HG03575 (cell line): ENCODE data around the gene OR51A7.
"Not testable (repeated sequence)": the region's sequence is repeated elsewhere in the genome, so short reads cannot be mapped to it uniquely, and the experiment has no call there.

Experiments used
- ATAC-seq: cut with Tn5 transposase; IDR thresholded peaks from one replicate; pipeline ENCODE4 v1.9.1; 2021; ENCODE audit not compliant: unreplicated experiment, insufficient number of reproducible peaks, low FRiP score; ENCODE audit errors: extremely low read depth

The OR51A7 gene, protein sequence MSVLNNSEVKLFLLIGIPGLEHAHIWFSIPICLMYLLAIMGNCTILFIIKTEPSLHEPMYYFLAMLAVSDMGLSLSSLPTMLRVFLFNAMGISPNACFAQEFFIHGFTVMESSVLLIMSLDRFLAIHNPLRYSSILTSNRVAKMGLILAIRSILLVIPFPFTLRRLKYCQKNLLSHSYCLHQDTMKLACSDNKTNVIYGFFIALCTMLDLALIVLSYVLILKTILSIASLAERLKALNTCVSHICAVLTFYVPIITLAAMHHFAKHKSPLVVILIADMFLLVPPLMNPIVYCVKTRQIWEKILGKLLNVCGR

DNA sequence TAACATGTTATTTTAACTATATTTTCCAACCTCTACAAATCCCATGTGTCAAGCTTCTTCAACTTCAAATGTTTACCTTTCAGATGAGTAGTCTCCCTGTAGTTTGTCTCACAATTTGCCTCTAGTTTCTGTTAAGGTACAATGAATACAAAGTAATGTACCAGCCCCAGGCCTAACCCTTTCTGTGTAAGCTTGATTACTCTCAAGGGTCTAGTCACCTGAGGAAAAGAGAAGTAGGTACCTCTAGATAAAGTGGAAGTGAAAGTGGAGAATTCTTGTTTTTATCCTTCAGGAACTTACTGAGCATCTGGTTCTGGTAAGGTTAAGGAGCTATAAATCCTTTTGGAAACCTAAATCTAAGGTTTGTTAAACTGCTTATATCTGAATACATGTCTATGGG lies at the start of gene OR51A7:
TSS of gene OR51A7 (plus strand) at position 300 of the 400 bp plus-strand sequence. CDS start 3,587 bp downstream, outside the sequence.
- ATAC-seq = no peak

DNA sequence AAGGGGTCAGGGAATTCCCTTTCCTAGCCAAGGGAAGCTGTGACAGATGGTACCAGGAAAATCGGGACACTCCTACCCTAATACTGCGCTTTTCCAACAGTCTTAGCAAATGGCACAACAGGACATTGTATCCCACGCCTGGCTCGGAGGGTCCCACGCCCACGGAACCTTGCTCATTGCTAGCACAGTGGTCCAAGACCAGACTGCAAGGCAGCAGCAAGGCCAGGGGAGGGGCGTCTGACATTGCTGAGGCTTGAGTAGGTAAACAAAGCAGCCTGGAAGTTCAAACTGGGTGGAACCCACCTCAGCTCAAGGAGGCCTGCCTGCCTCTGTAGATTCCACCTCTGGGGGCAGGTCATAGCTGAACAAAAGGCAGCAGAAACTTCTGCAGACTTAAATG lies 49.3 kb upstream of the OR51A7 start:
- not testable (repeated sequence) for ATAC-seq

DNA sequence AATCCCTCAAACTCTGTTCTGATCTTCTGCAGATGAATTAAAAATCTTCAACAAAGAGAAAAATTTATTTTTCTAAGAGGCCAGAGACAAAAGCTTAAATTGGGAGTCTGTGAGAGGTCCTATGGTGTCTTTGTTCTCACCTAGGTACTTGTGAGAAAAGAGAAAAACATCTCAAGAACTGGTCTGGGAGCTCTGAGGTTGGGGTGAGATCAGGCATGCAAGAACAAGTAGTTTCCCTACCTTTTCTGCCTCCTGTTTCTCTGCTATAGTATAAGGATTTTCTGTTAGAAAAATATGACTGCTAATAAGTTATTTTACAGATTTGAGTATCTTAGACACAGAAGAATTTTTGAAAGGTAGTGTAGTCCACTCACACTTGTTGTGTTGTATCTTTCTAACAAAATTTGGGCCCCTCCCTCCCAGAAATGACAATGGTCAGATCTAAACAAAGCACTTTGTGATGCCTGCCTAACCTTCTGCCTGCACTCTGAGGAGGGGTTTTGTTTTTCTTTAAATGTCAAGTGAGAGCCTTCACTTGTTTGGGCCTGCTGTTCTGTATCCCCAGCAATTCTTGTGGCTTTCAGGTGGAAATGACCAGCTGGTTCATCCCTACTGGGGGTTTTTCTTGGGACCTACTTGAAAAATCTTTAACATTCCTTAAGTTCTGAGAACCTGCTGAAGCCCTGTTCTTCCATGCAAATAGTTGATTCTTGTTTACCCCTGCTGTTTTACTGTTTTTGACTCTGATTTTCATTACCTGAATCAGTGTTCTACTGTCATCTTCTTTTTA lies 40.9 kb upstream of the OR51A7 start:
- no peak for ATAC-seq

DNA sequence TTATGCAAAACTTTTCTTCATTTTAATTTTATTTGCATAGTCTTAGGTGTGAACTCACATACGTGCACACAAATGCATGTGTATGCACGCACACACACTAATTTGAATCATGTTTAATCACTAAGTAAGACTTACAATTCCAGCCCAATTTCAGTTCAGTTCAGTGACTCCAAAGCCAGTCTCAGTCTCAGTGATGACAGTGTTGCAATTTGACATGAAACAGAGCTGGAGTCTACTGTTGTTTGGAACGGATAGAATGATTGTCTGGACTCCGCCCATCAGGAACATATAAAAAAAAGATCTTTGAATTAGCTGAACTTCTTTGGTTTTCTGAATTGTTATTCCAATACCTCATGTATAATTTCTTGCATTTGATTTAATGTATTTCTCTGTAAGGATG lies 39.7 kb upstream of the OR51A7 start:
- no peak for ATAC-seq

DNA sequence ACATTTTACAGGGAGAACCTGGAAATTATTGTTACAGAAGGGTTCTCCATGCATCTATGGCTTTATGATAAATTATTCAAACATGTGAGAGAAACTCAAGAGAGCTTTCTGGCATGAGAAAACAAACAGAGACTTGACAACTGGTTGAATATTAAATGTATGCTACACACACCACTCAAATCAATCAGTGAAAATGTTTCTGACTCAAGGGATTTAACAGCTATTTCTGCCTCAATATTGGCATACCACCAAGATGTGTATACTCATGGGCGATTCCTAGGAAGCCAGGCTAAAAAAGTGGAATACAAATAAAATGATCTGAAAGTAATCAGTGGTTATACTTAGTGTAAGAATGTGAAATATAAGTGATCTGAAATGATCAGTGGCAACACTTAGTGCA lies 37.7 kb upstream of the OR51A7 start:
- ATAC-seq = no peak

DNA sequence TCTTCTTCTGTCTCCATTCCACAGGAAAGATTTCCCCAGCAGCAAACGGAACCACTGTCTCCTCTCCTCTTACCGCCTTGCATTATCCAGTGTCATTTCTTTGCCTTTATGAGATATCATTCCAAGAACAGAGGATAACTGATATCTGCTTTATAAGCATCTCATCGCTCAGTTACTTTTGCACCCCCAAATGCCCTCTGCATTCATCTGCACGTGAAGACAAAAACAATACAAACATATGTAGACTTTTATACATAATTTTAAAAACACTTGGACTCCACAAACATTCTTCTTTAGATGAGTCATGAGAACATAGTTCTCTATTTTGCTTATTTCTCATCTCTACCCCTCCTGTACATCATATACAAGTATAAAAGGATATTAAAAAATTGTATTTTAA lies 22.4 kb upstream of the OR51A7 start:
- no peak for ATAC-seq

DNA sequence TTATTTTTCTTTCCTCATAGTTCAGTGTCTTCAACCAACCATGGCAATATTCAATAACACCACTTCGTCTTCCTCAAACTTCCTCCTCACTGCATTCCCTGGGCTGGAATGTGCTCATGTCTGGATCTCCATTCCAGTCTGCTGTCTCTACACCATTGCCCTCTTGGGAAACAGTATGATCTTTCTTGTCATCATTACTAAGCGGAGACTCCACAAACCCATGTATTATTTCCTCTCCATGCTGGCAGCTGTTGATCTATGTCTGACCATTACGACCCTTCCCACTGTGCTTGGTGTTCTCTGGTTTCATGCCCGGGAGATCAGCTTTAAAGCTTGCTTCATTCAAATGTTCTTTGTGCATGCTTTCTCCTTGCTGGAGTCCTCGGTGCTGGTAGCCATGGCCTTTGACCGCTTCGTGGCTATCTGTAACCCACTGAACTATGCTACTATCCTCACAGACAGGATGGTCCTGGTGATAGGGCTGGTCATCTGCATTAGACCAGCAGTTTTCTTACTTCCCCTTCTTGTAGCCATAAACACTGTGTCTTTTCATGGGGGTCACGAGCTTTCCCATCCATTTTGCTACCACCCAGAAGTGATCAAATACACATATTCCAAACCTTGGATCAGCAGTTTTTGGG lies 21.6 kb upstream of the OR51A7 start, which contains the start of gene OR51T1:
TSS of gene OR51T1 (plus strand) at position 41 of the 641 bp plus-strand sequence. CDS start at position 41, 0 bp downstream.
- no peak for ATAC-seq

DNA sequence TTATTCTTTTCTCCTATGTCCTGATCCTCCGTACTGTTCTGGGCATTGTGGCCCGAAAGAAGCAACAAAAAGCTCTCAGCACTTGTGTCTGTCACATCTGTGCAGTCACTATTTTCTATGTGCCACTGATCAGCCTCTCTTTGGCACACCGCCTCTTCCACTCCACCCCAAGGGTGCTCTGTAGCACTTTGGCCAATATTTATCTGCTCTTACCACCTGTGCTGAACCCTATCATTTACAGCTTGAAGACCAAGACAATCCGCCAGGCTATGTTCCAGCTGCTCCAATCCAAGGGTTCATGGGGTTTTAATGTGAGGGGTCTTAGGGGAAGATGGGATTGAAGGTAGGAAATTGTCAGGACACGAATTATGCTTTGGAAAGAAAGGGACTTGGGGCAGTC lies 21.0 kb upstream of the OR51A7 start:
- ATAC-seq = no peak

DNA sequence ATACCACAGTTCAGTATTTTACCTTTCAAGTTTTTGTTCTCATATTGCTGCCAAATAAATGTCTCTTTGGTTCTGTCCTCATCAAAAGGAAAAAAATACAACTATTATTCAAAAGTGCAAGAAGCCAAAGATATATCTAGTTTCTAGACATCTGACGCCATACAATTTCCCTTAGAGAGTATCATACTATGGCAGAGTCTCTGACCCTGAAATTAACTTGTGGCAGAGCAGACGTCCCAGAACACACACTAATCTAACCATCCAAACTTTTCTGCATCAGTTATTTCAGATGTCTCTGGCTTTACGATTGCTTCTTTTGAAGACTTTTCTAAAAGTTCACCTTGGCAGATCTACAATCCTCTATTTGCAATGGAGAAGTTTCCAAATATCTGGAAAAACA lies 19.2 kb upstream of the OR51A7 start:
- no peak for ATAC-seq

DNA sequence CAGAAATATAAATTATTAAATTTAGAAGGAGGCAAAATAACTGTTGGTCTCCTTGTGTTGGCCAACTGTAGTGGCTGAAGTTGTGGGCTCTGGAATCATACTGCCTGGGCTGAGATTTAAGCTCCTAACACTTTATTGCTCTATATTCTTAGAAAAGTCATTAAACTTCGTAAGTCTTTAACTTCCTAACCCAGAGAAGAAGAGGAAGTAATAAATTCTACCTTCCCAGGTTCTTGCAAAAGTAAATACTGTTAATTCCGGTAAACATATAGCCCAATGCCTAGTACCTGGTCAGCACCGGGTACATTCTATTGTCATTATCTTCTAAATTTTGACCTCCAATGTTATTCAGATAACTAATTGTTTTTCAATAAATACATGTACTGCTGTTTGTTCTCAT lies 17.4 kb upstream of the OR51A7 start:
- ATAC-seq = no peak

DNA sequence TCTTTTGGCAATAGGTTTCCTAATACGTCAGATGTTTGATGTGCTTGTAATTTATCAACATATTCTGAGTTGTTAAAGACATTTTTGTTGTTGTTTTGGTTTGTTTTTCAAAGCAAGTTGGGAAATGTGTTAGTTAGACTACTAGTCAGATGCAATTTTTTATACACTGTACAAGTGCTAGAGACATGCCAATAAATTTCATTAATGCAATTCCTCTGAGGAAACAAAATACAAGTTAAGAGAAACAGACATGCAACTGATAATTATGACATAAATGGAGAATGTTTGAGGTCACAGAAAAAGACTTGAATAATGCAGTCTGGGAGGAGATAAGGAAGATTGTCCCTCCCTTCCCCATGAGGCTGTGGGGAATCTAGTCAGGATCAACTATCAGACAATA lies 16.0 kb upstream of the OR51A7 start:
- ATAC-seq = no peak

DNA sequence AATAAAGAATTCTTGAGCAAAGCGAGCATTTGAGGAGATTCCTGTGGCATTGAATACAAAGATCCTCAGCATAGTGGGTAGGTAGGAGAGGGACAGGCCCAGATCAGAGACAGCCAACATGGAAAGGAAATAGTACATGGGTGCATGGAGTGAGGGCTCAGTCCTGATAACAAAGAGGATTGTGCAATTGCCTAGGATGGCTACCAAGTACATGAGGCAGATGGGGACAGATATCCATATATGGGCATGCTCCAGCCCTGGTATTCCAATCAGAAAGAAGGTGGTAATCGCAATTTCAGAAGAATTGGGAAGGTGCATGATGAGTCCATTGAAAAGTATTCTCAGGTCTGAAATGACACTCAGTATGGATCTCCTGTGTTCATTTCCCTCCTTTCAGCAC lies 13.3 kb upstream of the OR51A7 start:
- no peak for ATAC-seq

DNA sequence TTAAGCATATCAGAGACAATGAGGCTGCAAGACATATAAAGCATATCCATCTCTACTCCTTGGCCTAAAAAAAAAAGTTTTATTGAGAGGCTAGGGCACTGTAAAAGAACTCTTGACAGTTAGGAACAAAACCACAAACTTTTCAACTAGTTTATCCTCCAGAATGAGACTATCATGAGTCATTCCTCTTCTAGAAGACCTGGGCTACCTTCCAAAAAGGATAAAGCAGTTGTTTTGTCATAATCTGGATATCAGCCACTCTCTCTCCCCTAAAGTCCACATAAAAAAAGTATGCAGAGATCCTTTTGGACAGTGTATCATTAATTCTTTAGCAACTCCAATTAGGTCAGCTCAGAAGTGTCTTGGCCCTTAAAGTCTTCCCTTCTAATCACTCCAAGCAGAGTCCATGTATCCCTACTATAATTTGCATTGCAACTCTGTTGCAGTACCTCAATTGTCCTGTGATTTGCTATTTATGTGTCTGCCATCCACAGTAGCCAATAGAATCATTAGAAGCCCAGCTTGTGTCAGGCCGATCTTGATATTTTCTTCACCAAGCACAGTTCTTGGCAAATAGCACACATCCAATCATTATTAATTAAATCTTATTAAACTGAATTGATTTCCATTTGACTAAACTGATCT lies 11.5 kb upstream of the OR51A7 start:
- ATAC-seq = no peak

DNA sequence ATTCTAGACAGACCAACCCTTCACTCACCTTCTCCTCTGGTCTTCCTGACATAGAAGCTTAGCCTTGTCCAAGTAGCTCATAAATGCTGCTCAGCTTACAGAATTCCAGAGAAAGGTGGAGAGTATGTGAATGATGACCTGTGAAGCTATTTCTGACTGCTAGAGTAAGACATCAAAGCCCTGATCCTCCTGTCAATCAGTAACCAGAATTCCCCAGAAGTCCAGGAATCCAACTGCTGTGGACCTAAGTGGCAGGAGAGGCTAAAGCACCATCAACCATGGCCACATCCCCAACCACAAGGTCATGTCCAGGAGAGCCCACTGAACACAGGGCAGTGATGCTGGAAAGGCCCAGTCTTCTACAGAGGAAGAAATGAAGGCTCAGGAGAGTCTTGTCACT lies 13.0 kb downstream of the OR51A7 start:
- no peak for ATAC-seq

DNA sequence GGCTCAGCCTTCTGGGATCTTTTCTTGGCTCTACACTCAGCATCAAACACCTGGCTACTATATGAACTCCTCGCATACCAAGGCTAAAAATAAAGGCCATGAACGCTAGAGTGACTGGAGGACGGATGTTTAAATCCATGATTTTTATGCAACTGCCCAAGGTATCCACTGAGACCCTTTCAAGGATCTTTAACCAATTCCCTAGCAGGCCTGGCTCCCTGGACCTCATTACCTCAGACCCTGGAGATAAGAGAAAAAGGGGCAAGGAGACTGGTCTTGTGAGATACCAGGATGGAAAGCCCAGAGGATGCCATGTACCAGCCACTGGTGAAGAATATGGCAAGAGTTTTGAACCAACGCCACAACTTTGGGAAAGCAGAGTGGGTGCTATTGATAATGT lies 15.7 kb downstream of the OR51A7 start, which contains the start of gene OR51G2:
TSS of gene OR51G2 (minus strand) at position 101 of the 400 bp plus-strand sequence. CDS start 3,687 bp downstream, outside the sequence.
- ATAC-seq = no peak

DNA sequence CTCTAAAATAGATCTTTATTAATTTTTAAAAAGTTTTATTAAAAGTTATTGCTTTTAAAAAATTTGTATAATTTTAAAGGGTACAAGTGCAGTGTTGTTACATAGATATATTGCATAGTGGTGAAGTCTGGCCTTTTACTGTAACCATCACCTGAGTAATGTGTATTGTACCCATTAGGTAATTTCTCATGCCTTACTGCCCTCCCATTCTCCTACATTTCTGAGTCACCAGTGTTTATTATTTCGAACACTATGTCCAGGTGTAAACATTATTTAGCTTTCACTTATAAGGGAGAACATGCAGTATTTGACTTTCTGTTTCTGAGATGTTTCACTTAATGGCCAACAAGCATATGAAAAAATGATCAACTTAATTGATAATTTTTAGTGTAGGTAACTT lies 18.2 kb downstream of the OR51A7 start:
- ATAC-seq = no peak

DNA sequence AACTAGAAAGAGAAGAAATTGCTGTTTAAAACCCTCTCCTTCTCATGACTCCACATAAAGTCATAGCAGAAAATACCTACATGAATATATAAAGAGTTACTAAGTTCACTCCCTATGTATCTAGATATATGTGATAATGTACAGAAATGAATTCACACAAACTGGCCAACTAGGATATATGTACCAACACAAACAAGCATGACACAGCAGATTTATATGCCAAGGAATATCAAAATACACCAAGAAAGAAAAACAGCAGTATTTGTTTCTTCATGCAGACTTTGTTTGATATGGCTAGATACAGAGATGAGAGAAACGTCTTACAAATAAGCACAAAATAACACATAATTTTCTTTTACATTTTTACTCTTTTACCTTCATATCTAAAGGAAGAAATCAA lies 18.7 kb downstream of the OR51A7 start:
- ATAC-seq = no peak

DNA sequence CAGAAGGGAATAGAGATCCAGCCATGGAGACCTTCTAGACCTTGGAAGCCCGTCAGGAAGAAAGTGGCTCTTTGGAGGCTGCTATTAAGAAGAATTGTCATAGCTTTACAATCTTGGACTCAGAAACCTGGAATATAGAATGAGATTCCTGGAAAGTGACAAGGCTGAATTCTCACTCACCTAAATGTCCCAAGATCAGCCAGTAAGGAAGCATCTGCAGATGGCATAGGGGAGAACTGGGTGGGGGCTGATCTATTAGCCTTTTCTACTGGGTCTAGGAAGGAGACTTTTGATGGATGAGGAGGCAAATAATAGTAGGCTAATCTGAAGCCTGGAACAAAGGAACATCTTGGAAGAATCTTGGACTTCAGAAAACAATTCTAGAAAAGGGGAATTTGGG lies 20.7 kb downstream of the OR51A7 start, which contains the start of gene OR51G1:
TSS of gene OR51G1 (minus strand) at position 101 of the 400 bp plus-strand sequence. CDS start at position 101, 0 bp downstream.
- ATAC-seq = no peak

DNA sequence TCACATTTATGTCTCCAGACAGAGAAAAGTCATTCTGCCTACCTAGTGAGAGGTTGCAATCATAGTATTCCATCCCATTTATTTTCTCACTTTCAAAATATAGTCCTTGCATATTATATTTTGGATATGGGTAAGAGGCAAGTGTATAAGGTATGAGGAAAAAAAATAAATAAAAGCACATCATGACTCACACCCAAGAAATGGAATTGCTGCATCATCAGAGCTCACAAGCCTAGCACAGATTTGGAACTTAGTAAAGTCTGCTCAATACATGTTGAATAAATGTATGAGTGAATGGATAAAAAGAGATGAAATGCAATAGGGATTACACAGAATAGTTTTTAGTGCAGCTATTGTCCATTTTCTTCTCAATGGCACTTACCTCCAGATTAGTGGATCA lies 23.0 kb downstream of the OR51A7 start:
- ATAC-seq = no peak
